KOPT-K1 (cell line): ENCODE data around the gene ZNF865.
A peak's percentile ranks its signal among the peaks of the same experiment; 100 is the strongest.

Experiments
- H3K27ac ChIP-seq: fragments of 200-600 bp; sonication (generic); 2 replicates; pipeline ENCODE4 v1.5.1; 2016; ENCODE audit warnings: antibody characterized with exemption, mild to moderate bottlenecking, low read depth, low read length; ENCODE audit not compliant: poor library complexity, severe bottlenecking
- H3K36me3 ChIP-seq: fragments of 200-600 bp; sonication (generic); 2 replicates; pipeline ENCODE4 v1.5.1; 2017; ENCODE audit warnings: antibody characterized with exemption, mild to moderate bottlenecking, low read length, moderate library complexity; ENCODE audit not compliant: insufficient read depth
- H3K9me3 ChIP-seq: fragments of 200-600 bp; sonication (generic); 2 replicates; pipeline ENCODE4 v1.5.1; 2017; ENCODE audit warnings: antibody characterized with exemption, low read length, mild to moderate bottlenecking; ENCODE audit not compliant: insufficient read depth, poor library complexity, severe bottlenecking

The ZNF865 gene

DNA sequence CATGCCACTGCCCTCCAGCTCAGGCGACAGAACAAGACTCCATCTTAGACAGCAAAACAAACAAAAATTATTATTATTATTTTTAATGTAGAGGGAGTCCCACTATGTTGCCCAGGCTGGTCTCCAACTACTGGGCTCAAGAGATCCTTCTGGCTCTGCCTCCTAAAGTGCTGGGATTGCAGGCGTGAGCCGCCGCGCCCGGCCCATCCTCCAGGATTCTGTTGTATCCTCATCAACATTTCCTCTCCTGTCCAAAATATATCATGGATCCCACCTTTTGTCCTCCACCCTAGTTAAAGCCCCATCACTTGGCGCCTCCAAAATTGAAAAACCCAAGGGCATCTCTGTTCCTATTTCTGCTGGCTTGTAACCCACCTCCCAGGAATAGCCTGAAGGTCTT, 17.7 kb downstream of the ZNF865 start:
- Histone ChIP-seq H3K9me3 (no peaks in the 10 kb centered on the region), H3K36me3 (no peaks in the 10 kb centered on the region), H3K27ac (no peak overlapping the region)

DNA sequence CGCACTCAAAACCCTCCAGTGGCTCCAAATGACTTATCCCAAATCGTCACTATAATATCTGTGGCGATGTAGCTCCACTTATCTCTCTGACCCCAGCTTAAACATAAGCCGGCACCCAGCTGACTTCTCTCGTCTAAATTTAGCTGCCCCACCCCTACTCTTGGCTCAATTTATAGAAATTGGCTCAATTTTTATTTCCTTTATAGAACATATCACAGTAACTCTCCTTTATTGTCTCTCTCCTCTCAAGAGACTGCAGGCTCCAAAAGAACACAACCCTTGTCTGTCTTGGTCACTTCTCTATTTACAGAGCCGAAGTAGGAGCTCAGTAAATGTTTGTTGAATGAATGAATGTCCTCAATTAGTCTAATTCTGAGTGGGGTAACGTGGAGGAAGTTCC, 18.1 kb downstream of the ZNF865 start:
- H3K27ac ChIP-seq, result no peak overlapping the region
- no peaks in the 10 kb centered on the region for H3K9me3 ChIP-seq
- no peaks in the 10 kb centered on the region for H3K36me3 ChIP-seq

DNA sequence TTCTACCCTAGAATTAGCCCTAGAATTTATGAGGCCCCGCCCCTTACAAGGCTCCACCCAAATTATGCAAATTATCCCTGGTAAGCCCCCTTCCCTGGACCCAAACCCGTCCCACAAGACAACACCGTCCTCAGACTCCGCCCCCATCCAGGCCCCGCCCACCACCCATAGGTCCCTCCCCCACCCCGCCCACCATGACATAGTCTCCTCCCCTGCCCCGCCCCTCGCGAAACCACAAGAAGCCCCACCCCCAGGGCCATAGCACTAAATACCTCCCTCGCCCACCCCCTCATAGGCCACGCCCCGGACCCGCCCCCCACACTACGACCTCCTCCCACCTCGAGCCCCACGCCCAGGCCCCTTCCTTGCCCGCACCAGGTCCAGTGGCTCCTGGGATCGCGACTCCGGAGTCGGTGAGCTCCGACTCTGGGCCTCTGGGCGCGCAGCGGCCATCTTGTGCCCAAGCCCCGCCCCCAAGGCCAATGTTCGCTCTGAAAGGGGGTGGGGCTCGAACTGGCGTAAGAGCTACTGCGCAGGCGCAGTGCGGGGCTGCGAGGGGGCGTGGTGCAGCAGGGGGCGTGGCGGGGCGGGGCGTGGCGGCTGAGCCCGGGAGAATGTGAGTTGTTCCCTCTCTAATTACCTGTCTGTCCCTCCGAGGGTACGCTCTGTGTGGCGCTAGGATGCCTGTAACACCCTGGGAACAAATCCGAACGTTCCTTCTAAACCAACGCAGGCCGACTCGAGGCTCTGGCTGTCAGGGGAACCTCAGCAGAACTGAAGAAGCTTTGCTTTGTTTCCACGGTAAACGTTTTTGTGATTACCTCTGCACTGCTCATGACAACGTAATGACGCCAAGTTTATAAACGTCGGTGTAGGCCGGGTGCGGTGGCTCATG, 18.9 kb downstream of the ZNF865 start, which contains the start of gene ZNF784:
Gene ZNF784 (minus strand): TSS at position 458 of the 895 bp plus-strand sequence. CDS start 5 bp downstream, at position 453.
- Histone ChIP-seq H3K27ac (peak within 1 kb of the TSS; percentile 69), H3K9me3 (no peaks in the 10 kb centered on the region), H3K36me3 (no peaks in the 10 kb centered on the region)

DNA sequence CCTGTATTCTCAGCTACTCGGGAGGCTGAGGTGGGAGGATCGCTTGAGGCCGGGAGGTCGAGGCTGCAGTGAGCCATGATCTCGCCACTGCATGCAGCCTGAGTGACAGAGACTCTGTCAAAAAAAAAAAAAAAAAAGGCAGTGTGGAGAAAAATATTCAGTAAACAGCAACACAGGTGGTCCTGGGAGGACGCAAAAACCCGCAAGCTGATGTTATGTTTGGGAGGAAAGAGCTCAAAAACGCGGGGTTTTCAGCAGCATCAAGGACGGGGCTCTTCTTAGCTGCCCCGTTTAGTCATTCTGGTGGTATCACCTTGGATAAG, 19.5 kb downstream of the ZNF865 start:
- Histone ChIP-seq H3K9me3 (no peaks in the 10 kb centered on the region), H3K36me3 (no peaks in the 10 kb centered on the region), H3K27ac (no peak overlapping the region)

DNA sequence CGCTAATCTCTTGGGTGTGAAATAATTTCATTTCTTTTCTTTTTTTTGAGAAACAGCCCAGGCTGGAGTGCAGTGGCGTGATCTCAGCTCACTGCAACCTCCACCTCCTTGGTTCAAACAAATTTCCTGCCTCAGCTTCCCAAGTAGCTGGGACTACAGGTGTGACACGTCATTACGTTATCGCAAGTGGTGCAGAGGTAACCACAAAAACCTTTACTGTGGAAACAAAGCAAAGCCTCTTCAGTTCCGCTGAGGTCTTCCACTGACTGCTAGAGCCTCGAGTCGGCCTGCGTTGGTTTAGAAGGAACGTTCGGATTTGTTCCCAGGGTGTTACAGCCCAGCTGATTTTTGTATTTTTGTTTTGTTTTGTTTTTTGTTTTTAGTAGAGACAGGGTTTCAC, 20.9 kb downstream of the ZNF865 start:
- H3K27ac ChIP-seq, result no peak overlapping the region
- no peaks in the 10 kb centered on the region for H3K36me3 ChIP-seq
- H3K9me3 ChIP-seq, result no peaks in the 10 kb centered on the region

DNA sequence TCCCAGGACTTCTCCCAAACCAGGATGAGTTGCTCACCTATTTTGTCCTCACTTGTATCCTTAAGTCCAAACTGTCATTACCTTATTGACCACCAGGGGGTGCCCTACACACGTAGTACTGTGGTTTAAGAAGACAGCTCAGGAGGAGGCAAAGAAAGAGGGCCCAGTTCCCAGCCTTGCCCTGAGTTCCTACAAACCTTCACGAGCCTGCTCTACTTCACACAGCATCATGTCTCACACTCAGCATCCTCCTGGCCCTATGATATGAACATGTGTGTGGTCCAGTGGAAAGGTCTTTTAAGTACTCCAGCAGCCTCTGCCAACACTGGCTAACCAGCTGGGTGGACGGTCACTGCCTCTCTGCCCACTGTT, 27.0 kb downstream of the ZNF865 start:
- no peaks in the 10 kb centered on the region for H3K9me3 ChIP-seq
- no peak overlapping the region for H3K27ac ChIP-seq
- no peaks in the 10 kb centered on the region for H3K36me3 ChIP-seq

DNA sequence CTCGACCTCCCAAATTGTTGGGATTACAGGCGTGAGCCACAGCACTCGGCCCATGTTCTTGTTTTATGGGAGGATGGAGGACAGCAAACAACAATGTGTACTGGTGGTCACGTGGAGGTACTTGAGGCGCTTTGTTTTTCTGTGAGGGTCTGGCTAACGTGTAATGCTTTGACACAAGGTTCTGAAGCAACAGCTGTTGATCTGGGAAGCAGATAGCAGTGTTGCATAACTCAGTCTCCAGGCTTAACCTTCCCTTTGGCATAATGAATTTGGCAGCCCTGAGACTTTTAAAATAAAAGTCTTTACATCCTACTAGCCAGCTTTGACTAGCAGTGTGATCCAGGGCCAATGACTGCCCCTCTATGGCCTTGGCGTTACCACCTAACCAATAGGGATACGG, 28.4 kb downstream of the ZNF865 start:
- no peaks in the 10 kb centered on the region for H3K36me3 ChIP-seq
- H3K27ac ChIP-seq, result no peak overlapping the region
- no peaks in the 10 kb centered on the region for H3K9me3 ChIP-seq

DNA sequence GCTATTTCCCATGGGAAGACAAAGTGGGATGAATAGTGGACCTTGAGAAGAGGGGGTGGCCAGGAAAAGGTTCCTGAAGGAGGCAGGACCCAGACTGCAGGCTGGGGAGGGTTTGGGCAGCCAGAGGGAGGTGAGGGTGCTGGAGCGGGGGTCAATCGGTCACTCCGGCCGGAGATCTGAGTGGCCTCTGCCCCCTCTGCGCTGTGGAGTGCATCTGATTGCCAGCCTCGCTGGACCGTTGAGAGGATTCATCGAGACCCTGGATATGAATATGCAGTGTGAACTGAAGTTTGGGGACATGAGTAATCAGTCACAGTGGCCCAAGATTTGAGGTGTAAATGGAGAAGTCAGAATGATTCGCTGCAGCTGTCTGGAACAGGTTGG, 29.9 kb downstream of the ZNF865 start:
- Histone ChIP-seq H3K36me3 (no peaks in the 10 kb centered on the region), H3K27ac (peak overlapping the region; percentile 83), H3K9me3 (no peaks in the 10 kb centered on the region)

DNA sequence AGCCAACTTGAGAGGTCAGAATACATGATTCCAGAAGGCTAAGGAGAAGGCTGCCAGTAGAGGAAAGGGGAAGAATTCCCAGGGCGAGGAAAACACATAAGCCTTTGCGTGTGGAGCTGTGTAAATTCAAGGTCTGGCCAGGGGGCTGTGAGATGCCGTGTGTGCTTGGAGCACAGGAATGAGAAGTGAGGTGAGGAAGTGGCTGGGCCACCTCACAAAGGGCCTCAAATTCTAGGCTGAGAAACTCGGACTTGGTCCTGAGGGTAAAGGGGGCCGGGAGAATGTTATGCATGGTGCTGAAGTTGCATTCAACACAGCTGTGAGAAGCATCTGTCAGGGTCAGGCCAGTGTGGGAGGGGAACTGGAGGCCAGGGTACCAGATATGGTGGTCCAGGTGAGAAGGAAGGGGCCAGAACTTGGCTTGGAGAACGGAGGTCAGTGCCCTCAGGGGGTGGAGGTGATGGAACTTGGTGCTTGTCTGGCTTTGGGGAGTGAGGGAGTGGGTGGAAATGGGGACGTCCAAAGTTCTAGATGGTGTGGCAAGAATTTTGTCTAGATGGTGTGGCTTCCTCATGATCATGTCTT, 30.5 kb downstream of the ZNF865 start:
- H3K36me3 ChIP-seq, result no peaks in the 10 kb centered on the region
- H3K27ac ChIP-seq, result peak overlapping the region; percentile 83
- H3K9me3 ChIP-seq, result no peaks in the 10 kb centered on the region

DNA sequence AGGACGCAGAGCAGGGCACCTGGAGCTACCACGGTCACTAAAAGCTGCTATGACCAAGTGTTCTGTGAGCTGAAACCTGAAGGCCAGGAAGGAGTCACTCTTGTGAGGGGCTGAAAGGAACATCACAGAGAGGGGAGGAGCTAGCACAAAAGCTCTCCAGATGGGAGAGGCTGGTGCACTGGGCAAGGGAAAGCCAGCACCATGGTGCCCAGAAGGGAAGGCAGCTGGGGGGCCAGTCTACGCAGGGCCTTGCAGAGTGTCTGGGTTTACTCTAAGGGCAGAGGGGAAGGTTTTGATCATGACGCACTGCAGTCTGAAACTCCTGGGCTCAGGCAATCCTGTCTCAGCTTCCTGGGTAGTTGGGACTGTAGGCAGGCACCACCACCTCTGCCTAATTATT, 31.3 kb downstream of the ZNF865 start:
- Histone ChIP-seq H3K9me3 (no peaks in the 10 kb centered on the region), H3K27ac (no peak overlapping the region), H3K36me3 (no peaks in the 10 kb centered on the region)

DNA sequence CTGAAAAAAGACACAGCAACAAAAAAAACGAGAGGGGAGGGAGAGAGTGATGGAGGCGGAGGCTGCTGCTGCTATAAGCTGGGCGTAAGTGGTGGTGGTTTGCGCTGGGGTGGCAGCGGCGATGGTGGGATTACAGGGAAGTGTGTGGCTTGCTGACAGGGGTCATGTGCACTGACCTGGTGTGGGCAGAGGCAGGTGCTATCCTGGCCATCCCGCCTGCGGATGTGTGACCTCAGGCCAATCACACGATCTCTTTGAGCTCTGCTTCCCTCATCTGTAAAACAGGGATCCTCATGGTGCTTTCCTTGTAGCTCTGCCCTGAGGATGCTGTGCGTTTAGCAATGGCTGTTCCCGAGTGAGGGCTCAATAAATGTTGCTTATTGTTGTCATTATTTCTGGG, 32.1 kb downstream of the ZNF865 start:
- H3K27ac ChIP-seq, result no peak overlapping the region
- H3K36me3 ChIP-seq, result no peaks in the 10 kb centered on the region
- no peaks in the 10 kb centered on the region for H3K9me3 ChIP-seq

DNA sequence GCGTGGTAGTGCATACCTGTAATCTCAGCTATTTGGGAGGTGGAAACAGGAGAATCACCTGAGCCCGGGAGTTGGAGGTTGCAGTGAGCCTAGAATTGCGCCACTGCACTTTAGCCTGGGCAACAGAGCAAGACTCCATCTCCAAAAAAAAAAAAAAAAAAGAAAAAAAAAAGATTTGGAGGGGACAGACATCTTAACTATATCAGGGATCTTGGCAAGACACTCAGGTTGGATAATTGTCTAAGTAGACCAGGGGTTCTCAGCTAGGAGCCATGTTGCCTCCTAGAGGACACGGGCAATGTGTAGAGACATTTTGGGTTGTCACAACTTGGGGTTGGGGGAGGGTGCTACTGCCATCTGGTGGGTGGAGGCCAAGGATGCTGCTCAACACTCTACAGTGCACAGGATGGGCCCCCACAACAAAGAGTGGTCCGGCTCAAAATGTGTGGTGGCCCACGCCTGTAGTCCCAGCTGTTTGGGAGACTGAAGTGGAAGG, 33.5 kb downstream of the ZNF865 start:
- H3K36me3 ChIP-seq, result no peaks in the 10 kb centered on the region
- H3K9me3 ChIP-seq, result no peaks in the 10 kb centered on the region
- no peak overlapping the region for H3K27ac ChIP-seq

DNA sequence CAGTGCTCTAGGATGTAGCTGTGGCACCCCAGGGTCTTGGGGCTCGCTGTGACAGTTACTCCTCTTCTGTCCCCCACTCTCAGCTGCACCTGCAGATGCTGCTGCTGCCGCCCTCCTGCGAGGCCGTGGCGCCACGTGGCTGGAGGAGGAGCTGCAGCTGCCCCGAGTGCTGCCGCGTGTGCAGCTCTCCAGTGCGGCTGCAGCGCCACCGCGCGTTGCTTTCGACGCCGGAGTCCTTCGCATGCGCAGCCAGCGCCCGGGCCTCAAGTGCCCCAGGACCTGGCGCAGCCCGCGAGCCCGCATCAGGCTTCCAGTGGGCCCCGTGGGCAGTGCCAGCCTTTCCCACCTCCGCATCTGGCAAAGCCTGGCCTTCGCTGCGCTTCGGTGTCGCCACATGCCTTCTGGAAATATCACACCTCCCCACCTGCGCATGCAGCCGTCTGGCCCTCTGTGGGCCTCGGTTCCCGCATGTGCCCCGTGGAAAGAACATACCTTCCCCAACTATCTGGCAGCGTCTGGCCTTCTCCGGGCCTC, 34.7 kb downstream of the ZNF865 start:
- peak overlapping the region; percentile 72 for H3K27ac ChIP-seq
- peaks cover 7% of the 10 kb centered on the region for H3K36me3 ChIP-seq
- H3K9me3 ChIP-seq, result no peaks in the 10 kb centered on the region

DNA sequence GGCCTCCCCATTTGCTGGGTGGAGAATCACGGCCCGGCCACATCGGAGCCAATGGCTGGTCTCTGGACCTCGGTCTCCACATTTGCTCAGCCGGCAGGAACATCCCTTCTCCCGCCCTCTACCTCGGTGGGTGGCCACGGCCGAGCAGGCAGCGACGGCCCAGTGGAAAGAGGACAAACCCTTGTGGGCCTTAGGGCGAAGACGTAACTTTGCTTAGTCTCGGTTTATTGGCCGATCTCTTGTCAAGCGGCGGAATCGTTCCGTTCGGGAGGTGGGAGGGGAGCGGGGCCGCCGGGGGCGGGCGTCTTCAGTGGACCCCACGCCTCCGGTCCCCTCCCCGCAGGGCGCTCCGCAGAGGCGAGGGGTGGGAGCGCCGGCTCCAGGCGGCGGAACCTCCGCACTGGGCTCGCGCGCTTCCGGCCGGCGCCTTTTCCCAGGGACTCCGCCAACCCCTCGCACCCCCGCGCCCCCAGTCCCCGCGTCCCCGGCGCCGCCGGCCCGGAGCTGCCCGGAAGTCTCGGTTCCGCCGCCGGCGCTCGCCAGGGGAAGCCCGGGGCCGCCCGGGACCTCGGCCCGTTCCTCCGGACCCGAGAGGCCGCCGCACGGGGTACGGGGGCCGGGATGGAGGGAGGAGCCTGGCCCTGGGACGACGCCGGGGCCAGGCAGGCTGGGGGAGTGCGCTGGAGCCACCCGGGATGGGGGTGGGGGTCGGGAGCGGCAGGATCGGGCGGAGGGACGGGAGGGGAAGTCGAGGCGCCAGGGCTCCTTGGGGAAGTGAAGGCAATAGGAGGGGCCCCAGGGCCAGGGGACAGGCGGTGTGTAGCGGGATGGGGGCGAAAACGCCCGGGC, 35.4 kb downstream of the ZNF865 start, which contains the start of gene ZNF580:
Gene ZNF580 (plus strand): TSS at position 426 of the 849 bp plus-strand sequence. CDS start 1,507 bp downstream, outside the sequence.
- Histone ChIP-seq H3K27ac (peak within 1 kb of the TSS; percentile 72), H3K36me3 (peaks cover 14% of the 10 kb centered on the region)

More for the DNA sequence above, 35.4 kb downstream of the ZNF865 start, which contains the start of gene ZNF580:
- H3K9me3 ChIP-seq, result no peaks in the 10 kb centered on the region
